Endothelial cell of coronary artery (primary cell): ENCODE measurements around the gene HMGB1. TPM values are rescaled to one million over a fixed set of nuclear protein-coding genes. Genes with fewer than 3 reads are reported as not detected.

Experiments used
- total RNA-seq: library from RNA; depleted of rRNA; stranded (reverse); fragments of >200 nt; gene quantifications from 2 replicates; pipeline ENCODE4 v1.2.3, GENCODE V29; 2014

The HMGB1 gene
- 294 and 335 TPM in 2 replicates for total RNA-seq

DNA sequence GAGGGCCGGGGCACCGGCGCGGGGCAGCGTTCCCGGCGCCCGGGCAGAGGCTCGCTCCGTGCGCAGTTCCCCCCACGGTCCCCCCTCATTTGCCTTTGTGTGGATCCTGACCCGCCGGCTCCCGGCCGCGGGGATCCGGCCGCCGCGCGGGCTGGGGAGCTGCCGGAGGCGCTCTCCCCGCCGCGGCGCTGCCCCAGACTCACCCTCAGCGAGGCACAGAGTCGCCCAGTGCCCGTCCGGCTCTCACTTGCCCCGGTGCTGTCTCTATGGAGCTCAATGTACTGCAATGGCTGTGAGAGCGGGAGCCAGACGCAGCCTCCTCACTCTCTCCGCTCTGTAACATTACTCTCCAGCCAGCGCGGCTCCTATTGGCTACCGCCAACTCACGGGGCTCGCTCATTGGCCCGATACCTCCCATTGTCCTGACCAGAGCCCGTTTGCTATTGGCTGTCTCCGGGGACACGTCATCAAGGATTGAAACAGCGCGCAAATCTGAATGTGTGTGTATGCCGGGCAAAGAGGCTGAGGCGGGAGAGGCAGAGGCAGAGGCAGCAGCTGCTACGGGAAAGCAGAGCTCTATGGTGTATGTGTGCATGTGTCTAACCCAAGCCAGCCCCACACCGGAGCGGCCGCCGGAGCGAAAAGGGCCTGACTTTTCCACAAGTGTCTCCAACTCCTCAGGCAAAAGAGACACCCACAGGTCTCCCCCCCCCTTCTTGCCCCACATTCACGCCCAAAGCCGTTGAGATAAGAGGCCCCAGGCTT, at the start of gene HMGB1:
HMGB1 (minus strand) TSS at position 344 of the 765 bp plus-strand sequence. CDS start 2,256 bp downstream, outside the sequence.

DNA sequence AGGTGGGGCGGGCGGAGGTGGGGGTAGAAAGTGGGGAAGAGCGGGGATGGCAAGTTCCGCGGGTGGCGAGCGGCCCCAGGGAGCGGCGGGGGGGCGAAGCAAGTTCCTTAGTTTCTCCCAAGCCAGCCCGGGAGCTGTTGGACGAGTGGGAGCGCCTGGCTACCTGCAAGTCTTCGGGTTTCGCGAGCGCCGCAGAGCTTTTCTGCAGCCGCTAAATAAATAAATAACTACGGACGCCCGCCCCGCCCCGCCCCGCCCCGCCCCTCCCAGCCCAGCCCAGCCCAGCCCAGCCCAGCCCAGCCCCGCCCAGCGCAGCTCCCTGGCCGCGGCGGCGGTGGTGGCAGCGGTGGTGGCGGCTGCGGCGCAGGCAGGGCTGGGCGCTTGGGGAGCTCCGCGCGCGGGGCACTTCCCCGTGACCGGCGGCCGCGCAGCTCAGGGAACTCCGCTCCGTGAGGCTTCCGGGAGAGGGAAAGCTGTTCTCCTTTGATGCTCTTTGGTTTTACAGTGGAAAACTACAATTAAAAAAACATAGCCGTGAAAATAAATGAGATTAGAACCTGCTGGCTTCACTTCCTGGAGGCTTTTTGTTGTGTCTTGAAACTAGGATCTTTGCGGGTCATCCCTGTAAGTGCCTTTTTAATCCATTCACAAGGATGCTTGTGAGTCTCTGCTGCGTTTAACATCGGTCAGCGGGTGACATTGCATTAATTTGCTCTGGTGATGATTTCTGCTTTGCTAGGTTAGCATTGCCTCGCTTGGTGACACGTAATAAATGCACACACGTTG, 43.5 kb downstream of the HMGB1 start, which contains the start of gene UBE2L5:
UBE2L5 (plus strand) TSS at position 440 of the 786 bp plus-strand sequence. CDS start 5,498 bp downstream, outside the sequence.

Other genes with a start within 250 kb of the HMGB1 start
- 18.1 and 24.6 TPM in 2 replicates for gene KATNAL1, start 158.4 kb downstream of the HMGB1 start, total RNA-seq
- gene UBE2L5, start 43.4 kb downstream of the HMGB1 start, total RNA-seq, result not detected in 2 replicates
- 11.4 and 13.0 TPM in 2 replicates for gene USPL1, start 152.0 kb upstream of the HMGB1 start, total RNA-seq